T-cell (primary cell): ENCODE data around the gene RBM20. TPM values are rescaled to one million over a fixed set of nuclear protein-coding genes. Genes with fewer than 3 reads are reported as not detected.
"Not testable (repeated sequence)": the region's sequence is repeated elsewhere in the genome, so short reads cannot be mapped to it uniquely, and the experiment has no call there.

Experiments
- ATAC-seq, 4 experiments: fragments of 200-7000 bp in 3 of 4; fragments of 150-1000 bp in 1 of 4; cut with Tn5 transposase; replicated peaks in 1 of 4; 1 replicate in 3 of 4; 2 replicates in 1 of 4; pipeline ENCODE4 v1.10.0; 2021; ENCODE audit warnings: moderate library complexity in 3 of 4, mild to moderate bottlenecking in 2 of 4, moderate number of reproducible peaks in 1 of 4
- CTCF ChIA-PET, 2 donors: fragments of 300-600 bp; sonication (Branson Sonifier 250); formaldehyde crosslinking; loops; one replicate each; lab custom pipeline; 2022; ENCODE audit warnings: antibody characterized with exemption in 2 of 2; lab: Charles Lee
- POLR2A ChIA-PET, 2 donors: fragments of 300-600 bp; sonication (Branson Sonifier 250); formaldehyde crosslinking; loops; one replicate each; lab custom pipeline; 2022; ENCODE audit warnings: antibody characterized with exemption in 2 of 2; lab: Charles Lee
- DNase-seq, 35 experiments: peaks; one replicate each; pipeline versions ENCODE4 v3.0.0 to v3.0.0-alpha.2; 2013 to 2023
- H3K27ac ChIP-seq: one replicate; pipeline ENCODE4 v1.5.1; 2013; ENCODE audit warnings: low read length
- H3K27me3 ChIP-seq, 2 experiments: replicated peaks in 1 of 2; 1 replicate in 1 of 2; 2 replicates in 1 of 2; pipeline versions ENCODE4 v1.6.1 to v1.7.0; 2013; ENCODE audit warnings: low read length in 1 of 2, mixed read lengths in 1 of 2; ENCODE audit not compliant: control insufficient read depth in 2 of 2, insufficient read depth in 2 of 2; ENCODE audit errors: extremely low read depth in 1 of 2
- H3K36me3 ChIP-seq, 2 donors: 1 replicate in 1 of 2; 2 replicates in 1 of 2; pipeline versions ENCODE4 v1.6.1 to v1.7.0; 2013; ENCODE audit warnings: low read length in 1 of 2; ENCODE audit not compliant: control insufficient read depth in 2 of 2, insufficient read depth in 1 of 2; ENCODE audit errors: extremely low read depth in 1 of 2
- H3K4me1 ChIP-seq, 2 experiments: 1 replicate in 1 of 2; 2 replicates in 1 of 2; pipeline versions ENCODE4 v1.6.1 to v1.7.0; 2013; ENCODE audit warnings: low read length in 2 of 2, mixed read lengths in 1 of 2; ENCODE audit not compliant: insufficient read depth in 2 of 2, control insufficient read depth in 1 of 2; ENCODE audit errors: extremely low read depth in 1 of 2
- H3K4me3 ChIP-seq, 2 donors: 1 replicate in 1 of 2; 2 replicates in 1 of 2; pipeline versions ENCODE4 v1.5.1 to v1.7.0; 2013; ENCODE audit warnings: mild to moderate bottlenecking in 2 of 2, low read length in 1 of 2, moderate library complexity in 1 of 2; ENCODE audit not compliant: control insufficient read depth in 1 of 2; ENCODE audit errors: extremely low read depth in 1 of 2
- H3K9me3 ChIP-seq: 2 replicates; pipeline ENCODE4 v1.7.0; 2013
- H3K27ac Mint-ChIP-seq, 2 donors: one replicate each; pipeline ENCODE4 v1.8.0; 2020 to 2021; ENCODE audit warnings: mild to moderate bottlenecking in 2 of 2, mixed read lengths in 2 of 2
- H3K27me3 Mint-ChIP-seq, 2 donors: one replicate each; pipeline ENCODE4 v1.8.0; 2021 to 2022; ENCODE audit warnings: mixed read lengths in 2 of 2
- H3K36me3 Mint-ChIP-seq: one replicate; pipeline ENCODE4 v1.8.0; 2021; ENCODE audit warnings: mixed read lengths
- H3K4me1 Mint-ChIP-seq, 3 donors: one replicate each; pipeline ENCODE4 v1.8.0; 2020 to 2022; ENCODE audit warnings: mixed read lengths in 3 of 3, mild to moderate bottlenecking in 1 of 3
- H3K4me3 Mint-ChIP-seq, 3 donors: one replicate each; pipeline ENCODE4 v1.8.0; 2020 to 2022; ENCODE audit warnings: mild to moderate bottlenecking in 3 of 3, mixed read lengths in 3 of 3, moderate library complexity in 3 of 3
- H3K9me3 Mint-ChIP-seq, 3 donors: one replicate each; pipeline ENCODE4 v1.8.0; 2020 to 2022; ENCODE audit warnings: mixed read lengths in 3 of 3
- WGBS: methylation state at CpG from one replicate; pipeline ENCODE4 v1.1.5; 2013; ENCODE audit warnings: missing lambda C conversion rate; ENCODE audit not compliant: insufficient coverage; 5-methylcytosine and 5-hydroxymethylcytosine counted together
- total RNA-seq, 35 experiments: library from RNA in 6 of 35; stranded (reverse) in 6 of 35; fragments of 120-200 nt in 1 of 35; gene quantifications; one replicate each; pipeline versions ENCODE4 v1.2.1 to v1.2.4 and lab custom pipeline; 2013 to 2026

The RBM20 gene
- total RNA-seq, 5 donors from 2014 or later (not counting 1 experiment from before 2014, with no cell fraction given): 0.09 to 3.0 (median 0.33) TPM

GRCh38 chr10:110619514-110620397 lies 24.4 kb upstream of the RBM20 start:
- no peak overlapping the region for H3K27ac Mint-ChIP-seq
- Histone ChIP-seq H3K36me3 (no peaks in the 10 kb centered on the region), H3K27me3 (no peaks in the 10 kb centered on the region), H3K4me3 (no peak overlapping the region), H3K9me3 (no peaks in the 10 kb centered on the region), H3K4me1 (peaks cover 3 to 13% of the 10 kb centered on the region in 2 experiments), H3K27ac (no peak overlapping the region)
- ChIA-PET POLR2A (interaction anchor here in 1 of 2 donors (0.7 kb wide), 1 partner anchor 116 kb away, joined by 3 read pairs; no protein-coding TSS in a partner anchor), CTCF (interaction anchor here in 1 of 2 donors (0.6 kb wide), 1 partner anchor 39 kb away, joined by 4 read pairs; no protein-coding TSS in a partner anchor)
- H3K4me1 Mint-ChIP-seq: peaks cover 12 to 29% (median 14%) of the 10 kb centered on the region in 3 donors
- H3K9me3 Mint-ChIP-seq: peaks cover 2 to 4% (median 2%) of the 10 kb centered on the region in 3 donors
- H3K36me3 Mint-ChIP-seq: no peaks in the 10 kb centered on the region
- ATAC-seq: no peak
- H3K4me3 Mint-ChIP-seq: no peak overlapping the region
- no peaks in the 10 kb centered on the region for H3K27me3 Mint-ChIP-seq
- WGBS: no CpG with 5 or more reads among the region's 3 CpGs
- DNase-seq: no peak

- no peak overlapping the region for H3K4me3 Mint-ChIP-seq
- CTCF ChIA-PET: no interaction called here
- POLR2A ChIA-PET: interaction anchor here in 1 of 2 donors (0.7 kb wide), 1 partner anchor 116 kb away, joined by 3 read pairs; no protein-coding TSS in a partner anchor
- H3K27me3 Mint-ChIP-seq: peaks cover 2% of the 10 kb centered on the region in 2 donors
- Histone ChIP-seq H3K36me3 (no peaks in the 10 kb centered on the region), H3K27me3 (peaks cover 0 to under 1% of the 10 kb centered on the region in 2 experiments), H3K27ac (no peak overlapping the region), H3K4me3 (no peak overlapping the region), H3K9me3 (no peaks in the 10 kb centered on the region), H3K4me1 (peaks cover 3 to 13% of the 10 kb centered on the region in 2 experiments)
- ATAC-seq: no peak
- no peaks in the 10 kb centered on the region for H3K36me3 Mint-ChIP-seq
- no peak overlapping the region for H3K27ac Mint-ChIP-seq
- no peak for DNase-seq
- H3K9me3 Mint-ChIP-seq: peaks cover 2 to 4% (median 2%) of the 10 kb centered on the region in 3 donors
- peaks cover 12 to 27% (median 14%) of the 10 kb centered on the region in 3 donors for H3K4me1 Mint-ChIP-seq
- no CpG with 5 or more reads among the region's 2 CpGs for WGBS
Observed at GRCh38 chr10:110620398-110620719, 23.8 kb upstream of the RBM20 start.

- not testable (repeated sequence) for H3K27me3 Mint-ChIP-seq
Observed at GRCh38 chr10:110623316-110623715, 20.8 kb upstream of the RBM20 start.

GRCh38 chr10:110625356-110625894 lies 18.7 kb upstream of the RBM20 start:
- Mint-ChIP-seq H3K4me1 (no peaks in the 10 kb centered on the region), H3K36me3 (no peaks in the 10 kb centered on the region), H3K4me3 (no peak overlapping the region), H3K27me3 (peaks cover 3 to 12% of the 10 kb centered on the region in 2 donors), H3K27ac (no peak overlapping the region), H3K9me3 (peaks cover 2 to 11% (median 8%) of the 10 kb centered on the region in 3 donors)
- Histone ChIP-seq H3K9me3 (no peaks in the 10 kb centered on the region), H3K36me3 (no peaks in the 10 kb centered on the region), H3K4me3 (no peak overlapping the region), H3K4me1 (no peaks in the 10 kb centered on the region), H3K27ac (no peak overlapping the region), H3K27me3 (peaks cover 0 to 4% of the 10 kb centered on the region in 2 experiments)
- WGBS: 89% methylated on average over 5 of the region's 6 CpGs
- ATAC-seq: no peak
- DNase-seq: no peak
- ChIA-PET POLR2A (no interaction called here), CTCF (interaction anchor here (0.6 kb wide), 2 partner anchors 48 to 262 kb away, joined by 3 read pairs; no protein-coding TSS in a partner anchor)

More at GRCh38 chr10:110623316-110623715, 20.8 kb upstream of the RBM20 start:
- H3K36me3 ChIP-seq, H3K36me3 Mint-ChIP-seq, H3K4me3 Mint-ChIP-seq, H3K27ac ChIP-seq, POLR2A ChIA-PET, H3K27me3 ChIP-seq, H3K4me1 ChIP-seq, H3K4me1 Mint-ChIP-seq, ATAC-seq, H3K9me3 Mint-ChIP-seq, DNase-seq, H3K27ac Mint-ChIP-seq, H3K4me3 ChIP-seq, H3K9me3 ChIP-seq: not testable (repeated sequence)
- WGBS: no CpG with 5 or more reads among the region's 4 CpGs
- CTCF ChIA-PET: interaction anchor here in 1 of 2 donors (1.7 kb wide), 1 partner anchor 12 kb away, joined by 7 read pairs; no protein-coding TSS in a partner anchor

GRCh38 chr10:110625951-110626855 lies 17.9 kb upstream of the RBM20 start:
- CTCF ChIA-PET: interaction anchor here in 1 of 2 donors (0.6 kb wide), 1 partner anchor 18 kb away, joined by 3 read pairs; the partner anchor contains the start of gene RBM20
- H3K4me3 ChIP-seq: no peak overlapping the region

More at GRCh38 chr10:110625951-110626855, 17.9 kb upstream of the RBM20 start:
- Mint-ChIP-seq H3K27ac (no peak overlapping the region), H3K4me3 (no peak overlapping the region), H3K36me3 (no peaks in the 10 kb centered on the region), H3K4me1 (no peaks in the 10 kb centered on the region), H3K9me3 (peaks cover 2 to 11% (median 8%) of the 10 kb centered on the region in 3 donors), H3K27me3 (peaks cover 3 to 12% of the 10 kb centered on the region in 2 donors)
- ATAC-seq: no peak
- POLR2A ChIA-PET: interaction anchor here in 1 of 2 donors (0.6 kb wide), 1 partner anchor 105 kb away, joined by 3 read pairs; no protein-coding TSS in a partner anchor
- Histone ChIP-seq H3K4me1 (no peaks in the 10 kb centered on the region), H3K9me3 (no peaks in the 10 kb centered on the region), H3K27me3 (peaks cover 0 to 4% of the 10 kb centered on the region in 2 experiments), H3K36me3 (no peaks in the 10 kb centered on the region), H3K27ac (no peak overlapping the region)
- no peak for DNase-seq
- 84% methylated on average over 3 of the region's 5 CpGs for WGBS
